Activated naive CD4-positive, alpha-beta T cell treated with anti-CD3 and anti-CD28 coated beads, Interleukin-2, amount 50 U/mL, for 24 hours (primary cell): ENCODE data around the gene TESK1.
"Not testable (repeated sequence)": the region's sequence is repeated elsewhere in the genome, so short reads cannot be mapped to it uniquely, and the experiment has no call there.

Experiments
- H3K27ac Mint-ChIP-seq: one replicate; pipeline ENCODE4 v1.8.0; 2021; ENCODE audit warnings: mild to moderate bottlenecking, mixed read lengths
- H3K27me3 Mint-ChIP-seq: one replicate; pipeline ENCODE4 v1.8.0; 2021; ENCODE audit warnings: mixed read lengths
- H3K36me3 Mint-ChIP-seq: one replicate; pipeline ENCODE4 v1.8.0; 2021; ENCODE audit warnings: mixed read lengths
- H3K4me1 Mint-ChIP-seq: one replicate; pipeline ENCODE4 v1.8.0; 2021; ENCODE audit warnings: mixed read lengths
- H3K4me3 Mint-ChIP-seq: one replicate; pipeline ENCODE4 v1.8.0; 2021; ENCODE audit warnings: mild to moderate bottlenecking, mixed read lengths
- H3K9me3 Mint-ChIP-seq: one replicate; pipeline ENCODE4 v1.8.0; 2021; ENCODE audit warnings: mixed read lengths

TESK1 gene

GRCh38 chr9:35643046-35643445, 38.0 kb downstream of the TESK1 start:
- Mint-ChIP-seq H3K27ac (no peak overlapping the region), H3K27me3 (no peaks in the 10 kb centered on the region), H3K4me3 (no peak overlapping the region), H3K4me1 (peaks cover 64% of the 10 kb centered on the region), H3K9me3 (no peaks in the 10 kb centered on the region), H3K36me3 (peaks cover 3% of the 10 kb centered on the region)

- not testable (repeated sequence) for H3K36me3 Mint-ChIP-seq, H3K9me3 Mint-ChIP-seq, H3K27me3 Mint-ChIP-seq
- H3K27ac Mint-ChIP-seq: peak overlapping the region; percentile 8
- H3K4me1 Mint-ChIP-seq: peaks cover 66% of the 10 kb centered on the region
- H3K4me3 Mint-ChIP-seq: peak overlapping the region; percentile 94
Measured at GRCh38 chr9:35645736-35646135, 40.7 kb downstream of the TESK1 start.

DNA sequence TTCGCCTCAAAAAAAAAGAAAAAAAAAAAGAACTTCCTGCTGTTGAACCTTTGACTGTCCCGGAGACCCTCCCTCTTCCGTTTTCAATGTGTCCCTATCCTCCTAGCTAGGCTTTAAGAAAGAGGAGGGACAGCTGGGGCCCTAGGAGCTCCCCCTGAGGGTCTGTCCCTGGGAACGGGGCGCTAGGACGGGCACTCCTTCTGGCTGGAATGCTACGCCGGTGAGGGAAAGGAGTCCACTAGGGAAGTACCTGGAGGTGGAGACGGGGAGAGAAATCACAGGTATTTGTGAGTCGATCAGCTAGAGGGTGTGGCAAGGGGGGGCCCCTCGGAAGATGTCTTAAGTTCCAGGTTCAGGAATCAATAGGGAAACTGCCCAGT, 41.1 kb downstream of the TESK1 start:
- H3K27ac Mint-ChIP-seq: peak overlapping the region; percentile 95
- peaks cover 66% of the 10 kb centered on the region for H3K4me1 Mint-ChIP-seq
- H3K9me3 Mint-ChIP-seq: no peaks in the 10 kb centered on the region
- H3K27me3 Mint-ChIP-seq: no peaks in the 10 kb centered on the region
- H3K4me3 Mint-ChIP-seq: peak overlapping the region; percentile 94
- H3K36me3 Mint-ChIP-seq: no peaks in the 10 kb centered on the region

DNA sequence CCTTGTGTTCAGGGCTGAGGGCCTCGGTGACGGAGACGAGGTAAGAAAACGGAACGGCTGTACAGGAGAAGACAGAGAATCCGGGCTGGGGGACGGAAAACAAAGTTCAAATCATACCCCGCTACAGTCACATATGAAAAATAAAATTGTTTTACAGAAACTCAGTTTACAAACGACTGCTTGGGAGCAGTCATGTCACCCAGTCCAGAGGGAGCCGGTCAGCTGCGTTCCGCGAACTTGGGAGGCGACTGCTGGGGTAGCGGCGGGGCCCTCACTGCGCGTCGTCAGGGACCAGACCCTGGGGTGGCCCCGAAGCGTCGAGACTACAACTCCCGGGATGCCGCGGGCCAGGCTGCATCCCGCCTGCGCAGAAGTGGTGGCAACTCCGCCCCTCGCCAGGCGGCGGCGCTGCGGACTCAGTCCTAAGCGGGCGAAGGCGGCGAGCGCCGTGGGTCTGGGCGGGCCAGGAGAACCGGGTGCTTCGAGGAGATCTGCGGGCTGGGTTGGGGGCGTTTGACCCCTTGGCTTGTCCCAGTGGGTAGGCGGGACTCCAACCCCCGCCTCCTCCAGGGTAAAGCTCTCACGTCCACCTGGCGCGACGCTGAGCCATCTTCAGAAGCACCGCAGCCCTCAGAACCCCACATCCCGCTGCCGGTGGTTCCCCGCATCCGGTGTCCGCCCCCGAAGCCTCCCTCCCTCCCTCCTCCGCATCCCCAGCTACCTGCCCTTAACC, 41.6 kb downstream of the TESK1 start:
- H3K4me1 Mint-ChIP-seq: peaks cover 67% of the 10 kb centered on the region

GRCh38 chr9:35649431-35650340, 44.6 kb downstream of the TESK1 start:
- peak overlapping the region; percentile 85 for H3K4me3 Mint-ChIP-seq
- no peaks in the 10 kb centered on the region for H3K9me3 Mint-ChIP-seq

More for the DNA sequence above, 41.6 kb downstream of the TESK1 start:
- Mint-ChIP-seq H3K27me3 (no peaks in the 10 kb centered on the region), H3K27ac (peak overlapping the region; percentile 95), H3K36me3 (no peaks in the 10 kb centered on the region), H3K9me3 (no peaks in the 10 kb centered on the region), H3K4me3 (peak overlapping the region; percentile 94)

DNA sequence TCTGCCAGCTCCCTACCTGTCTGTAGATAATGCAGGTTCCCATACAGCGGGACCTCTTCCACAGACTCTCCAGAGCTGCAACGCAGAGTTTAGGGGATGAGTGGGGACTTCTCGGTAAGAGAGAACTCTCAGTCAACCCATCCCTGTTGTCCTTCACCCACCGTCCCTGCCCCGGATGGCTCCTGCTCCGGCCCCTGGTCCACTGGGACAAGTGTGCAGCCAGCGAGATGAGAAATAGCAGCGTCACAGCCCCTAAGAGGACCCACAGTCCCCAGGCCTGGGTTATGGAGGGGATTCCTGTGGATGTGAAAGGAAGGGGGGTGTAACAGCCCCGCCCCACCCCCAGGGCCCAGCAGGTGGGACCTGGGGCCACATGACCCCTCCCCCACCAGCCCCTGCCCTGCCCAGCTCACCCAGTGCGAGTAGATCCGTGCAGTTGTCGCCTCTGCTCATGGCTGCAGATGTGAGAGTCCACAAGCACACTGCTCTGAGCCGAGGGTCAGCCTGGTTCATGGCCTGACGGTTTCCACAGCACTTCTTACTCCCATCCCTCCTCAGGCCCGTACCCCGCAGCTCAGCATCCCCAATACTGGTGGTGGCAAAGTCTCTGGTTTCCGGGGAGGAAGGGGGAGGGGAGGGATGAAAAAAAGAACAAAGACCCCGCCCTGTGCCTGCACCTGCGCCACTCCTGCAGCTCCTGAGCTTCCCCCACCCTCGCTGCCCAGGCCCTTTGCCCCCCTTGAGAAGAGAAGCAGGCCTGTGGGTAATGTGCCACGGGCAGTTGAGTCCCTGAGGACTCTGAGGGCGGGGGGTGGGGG, 45.5 kb downstream of the TESK1 start, which contains the start of gene SIT1:
Gene SIT1, minus strand, starts transcription at position 591 of the 818 bp plus-strand sequence. Its CDS starts 78 bp downstream, at position 513.
- no peaks in the 10 kb centered on the region for H3K9me3 Mint-ChIP-seq
- peaks cover 53% of the 10 kb centered on the region for H3K4me1 Mint-ChIP-seq
- peak within 1 kb of the TSS; percentile 86 for H3K27ac Mint-ChIP-seq
- H3K27me3 Mint-ChIP-seq: no peaks in the 10 kb centered on the region
- no peaks in the 10 kb centered on the region for H3K36me3 Mint-ChIP-seq
- H3K4me3 Mint-ChIP-seq: peak within 1 kb of the TSS; percentile 85

More at GRCh38 chr9:35649431-35650340, 44.6 kb downstream of the TESK1 start:
- Mint-ChIP-seq H3K4me1 (peaks cover 58% of the 10 kb centered on the region), H3K27ac (peak overlapping the region; percentile 91), H3K27me3 (no peaks in the 10 kb centered on the region), H3K36me3 (no peaks in the 10 kb centered on the region)

DNA sequence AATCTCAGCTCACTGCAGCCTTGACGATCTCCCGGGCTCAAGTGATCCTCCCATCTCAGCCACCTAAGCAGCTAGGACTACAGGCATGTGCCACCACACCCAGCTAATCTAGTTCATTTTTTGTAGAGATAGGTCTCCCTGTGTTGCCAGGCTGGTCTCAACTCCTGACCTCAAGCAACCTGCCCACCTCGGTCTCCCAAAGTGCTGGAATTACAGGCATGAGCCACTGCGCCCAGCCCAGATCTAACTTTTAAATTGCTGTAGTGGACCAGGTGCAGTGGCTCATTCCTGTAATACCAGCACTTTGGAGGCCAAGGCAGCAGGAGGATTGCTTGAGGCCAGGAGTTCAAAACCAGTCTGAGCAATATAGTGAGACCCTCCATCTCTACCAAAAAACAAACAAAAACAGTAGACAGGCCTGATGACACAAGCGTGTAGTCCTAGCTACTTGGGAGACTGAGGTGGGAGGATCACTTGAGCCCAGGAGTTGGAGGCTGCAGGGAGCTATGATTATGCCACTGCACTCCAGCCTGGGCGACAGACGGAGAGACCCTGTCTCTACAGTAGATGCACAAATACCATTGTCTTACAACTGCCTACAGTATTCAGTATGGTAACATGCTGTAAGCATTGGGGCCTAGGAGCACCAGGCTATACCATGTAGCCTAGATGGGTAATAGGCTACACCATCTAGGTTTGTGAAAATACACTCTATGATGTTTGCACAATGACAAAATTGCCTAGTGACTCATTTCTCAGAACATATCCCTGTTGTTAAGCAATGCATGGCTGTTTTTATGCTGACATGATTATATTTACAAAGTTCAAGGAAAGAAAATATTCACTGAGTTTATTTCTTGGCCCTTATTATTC, 47.1 kb downstream of the TESK1 start:
- Mint-ChIP-seq H3K27me3 (no peaks in the 10 kb centered on the region), H3K4me3 (no peak overlapping the region)

GRCh38 chr9:35652829-35653209, 47.8 kb downstream of the TESK1 start:
- H3K27ac Mint-ChIP-seq: no peak overlapping the region
- peaks cover under 1% of the 10 kb centered on the region for H3K27me3 Mint-ChIP-seq
- no peaks in the 10 kb centered on the region for H3K36me3 Mint-ChIP-seq
- no peak overlapping the region for H3K4me3 Mint-ChIP-seq
- no peaks in the 10 kb centered on the region for H3K9me3 Mint-ChIP-seq
- peaks cover 61% of the 10 kb centered on the region for H3K4me1 Mint-ChIP-seq

More for the DNA sequence above, 47.1 kb downstream of the TESK1 start:
- no peaks in the 10 kb centered on the region for H3K9me3 Mint-ChIP-seq
- H3K36me3 Mint-ChIP-seq: no peaks in the 10 kb centered on the region
- H3K27ac Mint-ChIP-seq: peak overlapping the region; percentile 79
- H3K4me1 Mint-ChIP-seq: peaks cover 61% of the 10 kb centered on the region

DNA sequence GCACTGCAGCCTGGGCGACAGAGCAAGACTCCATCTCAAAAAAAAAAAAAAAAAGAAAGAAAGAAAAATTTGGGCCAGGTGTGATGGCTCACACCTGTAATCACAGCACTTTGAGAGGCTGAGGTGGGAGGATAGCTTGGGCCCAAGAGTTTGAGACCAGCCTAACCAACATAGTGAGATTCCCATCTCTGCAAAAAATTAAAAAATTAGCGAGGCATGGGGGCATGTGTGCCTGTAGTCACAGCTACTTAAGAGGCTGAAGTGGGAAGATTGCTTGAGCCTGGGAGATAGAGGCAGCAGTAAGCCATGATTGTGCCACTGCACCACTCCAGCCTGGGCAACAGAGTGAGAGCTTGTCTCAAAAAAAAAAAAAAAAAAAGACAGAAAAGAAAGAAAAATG, 48.5 kb downstream of the TESK1 start:
- peak overlapping the region; percentile 55 for H3K27ac Mint-ChIP-seq
- H3K4me3 Mint-ChIP-seq: no peak overlapping the region
- peaks cover 55% of the 10 kb centered on the region for H3K4me1 Mint-ChIP-seq
- H3K36me3 Mint-ChIP-seq: no peaks in the 10 kb centered on the region
- peaks cover 2% of the 10 kb centered on the region for H3K27me3 Mint-ChIP-seq
- H3K9me3 Mint-ChIP-seq: no peaks in the 10 kb centered on the region

- Mint-ChIP-seq H3K4me3 (peak overlapping the region; percentile 68), H3K27ac (peak overlapping the region; percentile 73), H3K9me3 (no peaks in the 10 kb centered on the region), H3K36me3 (no peaks in the 10 kb centered on the region), H3K27me3 (peaks cover 2% of the 10 kb centered on the region), H3K4me1 (peaks cover 59% of the 10 kb centered on the region)
Measured at GRCh38 chr9:35656348-35656747, 51.3 kb downstream of the TESK1 start.

- peaks cover 2% of the 10 kb centered on the region for H3K27me3 Mint-ChIP-seq
- H3K4me1 Mint-ChIP-seq: peaks cover 58% of the 10 kb centered on the region
- H3K4me3 Mint-ChIP-seq: peak overlapping the region; percentile 68
- H3K27ac Mint-ChIP-seq: peak overlapping the region; percentile 100
- no peaks in the 10 kb centered on the region for H3K9me3 Mint-ChIP-seq
- H3K36me3 Mint-ChIP-seq: no peaks in the 10 kb centered on the region
Measured at GRCh38 chr9:35656831-35657545, 51.9 kb downstream of the TESK1 start.

GRCh38 chr9:35657546-35658136, 52.6 kb downstream of the TESK1 start, which contains the start of gene RMRP:
Gene RMRP (minus strand): TSS chr9:35658019.
- peaks cover 62% of the 10 kb centered on the region for H3K4me1 Mint-ChIP-seq
- no peaks in the 10 kb centered on the region for H3K9me3 Mint-ChIP-seq
- no peaks in the 10 kb centered on the region for H3K36me3 Mint-ChIP-seq
- H3K27ac Mint-ChIP-seq: peak within 1 kb of the TSS; percentile 100
- peaks cover 2% of the 10 kb centered on the region for H3K27me3 Mint-ChIP-seq
- peak within 1 kb of the TSS; percentile 88 for H3K4me3 Mint-ChIP-seq

DNA sequence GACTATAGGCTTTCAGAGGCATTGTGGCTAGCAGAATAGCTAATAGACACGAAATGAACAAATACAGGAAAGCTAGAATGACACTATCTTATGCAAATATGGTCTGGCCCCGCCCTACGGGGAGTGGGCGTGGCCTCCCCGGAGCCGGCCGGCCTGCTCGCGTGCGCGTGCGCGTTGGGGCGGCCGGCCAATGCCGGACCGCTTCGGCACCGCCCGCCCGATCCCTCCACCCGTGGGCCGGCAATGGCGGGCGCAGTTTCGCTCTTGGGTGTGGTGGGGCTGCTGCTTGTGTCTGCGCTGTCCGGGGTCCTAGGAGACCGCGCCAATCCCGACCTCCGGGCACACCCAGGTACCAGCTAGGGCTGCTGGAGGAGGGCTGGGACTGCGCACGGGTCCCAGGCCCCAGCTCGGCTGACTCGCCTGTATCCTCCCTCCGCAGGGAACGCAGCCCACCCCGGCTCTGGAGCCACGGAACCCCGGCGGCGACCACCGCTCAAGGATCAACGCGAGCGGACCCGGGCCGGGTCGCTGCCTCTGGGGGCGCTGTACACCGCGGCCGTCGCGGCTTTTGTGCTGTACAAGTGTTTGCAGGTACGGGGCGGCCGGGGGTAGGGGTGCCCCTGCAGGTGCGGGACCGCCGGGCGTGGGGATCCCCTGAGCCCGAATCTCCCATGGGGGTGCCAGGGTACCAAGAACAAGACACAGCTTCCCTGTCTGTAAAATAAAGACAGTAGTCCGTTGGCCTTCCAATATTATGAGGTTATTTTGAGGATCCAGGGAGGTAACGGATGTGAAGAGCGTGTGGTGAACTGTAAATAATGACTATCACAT, 53.3 kb downstream of the TESK1 start, which contains the start of gene CCDC107:
Gene CCDC107, plus strand, starts transcription at position 156 of the 831 bp plus-strand sequence. Its CDS starts 88 bp downstream, at position 244.
- Mint-ChIP-seq H3K9me3 (no peaks in the 10 kb centered on the region), H3K27me3 (peaks cover 2% of the 10 kb centered on the region), H3K27ac (peak within 1 kb of the TSS; percentile 100), H3K4me1 (peaks cover 69% of the 10 kb centered on the region), H3K4me3 (peak within 1 kb of the TSS; percentile 88), H3K36me3 (no peaks in the 10 kb centered on the region)
